ENCODE results near the gene LRP10. TPM values are rescaled to one million over a fixed set of nuclear protein-coding genes. Genes with fewer than 3 reads are reported as not detected.

Gene LRP10
- total RNA-seq, 1 donor from 2014 or later = 137 TPM

DNA sequence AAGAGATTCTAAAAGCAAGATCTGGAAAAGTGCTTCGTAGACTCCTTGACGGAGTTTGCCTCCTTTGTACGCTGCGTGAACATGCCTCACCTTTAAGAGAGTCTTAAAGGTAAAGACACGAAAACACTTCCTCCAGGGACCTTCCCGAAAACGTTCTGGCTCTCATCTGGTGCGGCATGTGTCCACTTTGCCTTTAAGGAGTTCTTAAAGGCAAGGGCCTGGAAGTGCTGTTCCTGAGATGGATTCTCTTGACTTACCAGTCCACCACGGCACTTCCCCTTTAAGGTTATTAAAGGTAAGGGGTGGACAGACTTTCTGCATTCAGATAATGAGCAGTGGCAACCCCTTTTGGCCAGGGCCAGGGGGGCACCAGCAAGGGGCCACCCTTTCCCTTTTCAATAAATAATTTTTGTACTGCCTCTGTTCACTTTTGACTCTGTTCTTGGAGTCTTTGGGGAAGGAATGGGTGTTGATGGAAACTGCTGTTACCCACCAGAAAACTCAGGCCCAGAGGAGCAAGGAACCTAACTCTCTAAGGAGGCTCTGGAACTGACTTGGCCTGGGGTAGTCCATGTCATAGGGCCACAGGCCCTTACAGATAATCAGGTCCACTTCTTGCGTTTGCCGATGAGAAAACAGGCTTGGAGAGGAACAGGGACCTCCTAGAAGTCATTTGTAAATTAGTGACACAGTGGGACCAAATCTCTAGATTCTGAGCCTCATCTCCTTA, 15.9 kb downstream of the LRP10 start:
- intact Hi-C loops (cut with DNase I) = no loop called here
- Histone ChIP-seq H3K27ac (peak overlapping the region; percentile 53), H3K27me3 (no peaks in the 10 kb centered on the region), H3K36me3 (no peaks in the 10 kb centered on the region), H3K9me3 (no peaks in the 10 kb centered on the region), H3K4me3 (peak overlapping the region; percentile 50 to 65), H3K4me1 (peaks cover 24% of the 10 kb centered on the region)
- TF ChIP-seq, protein P1, sequence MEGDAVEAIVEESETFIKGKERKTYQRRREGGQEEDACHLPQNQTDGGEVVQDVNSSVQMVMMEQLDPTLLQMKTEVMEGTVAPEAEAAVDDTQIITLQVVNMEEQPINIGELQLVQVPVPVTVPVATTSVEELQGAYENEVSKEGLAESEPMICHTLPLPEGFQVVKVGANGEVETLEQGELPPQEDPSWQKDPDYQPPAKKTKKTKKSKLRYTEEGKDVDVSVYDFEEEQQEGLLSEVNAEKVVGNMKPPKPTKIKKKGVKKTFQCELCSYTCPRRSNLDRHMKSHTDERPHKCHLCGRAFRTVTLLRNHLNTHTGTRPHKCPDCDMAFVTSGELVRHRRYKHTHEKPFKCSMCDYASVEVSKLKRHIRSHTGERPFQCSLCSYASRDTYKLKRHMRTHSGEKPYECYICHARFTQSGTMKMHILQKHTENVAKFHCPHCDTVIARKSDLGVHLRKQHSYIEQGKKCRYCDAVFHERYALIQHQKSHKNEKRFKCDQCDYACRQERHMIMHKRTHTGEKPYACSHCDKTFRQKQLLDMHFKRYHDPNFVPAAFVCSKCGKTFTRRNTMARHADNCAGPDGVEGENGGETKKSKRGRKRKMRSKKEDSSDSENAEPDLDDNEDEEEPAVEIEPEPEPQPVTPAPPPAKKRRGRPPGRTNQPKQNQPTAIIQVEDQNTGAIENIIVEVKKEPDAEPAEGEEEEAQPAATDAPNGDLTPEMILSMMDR (IDR thresholded peaks at IDR 0.05) = no peak
- TF ChIP-seq POLR2A (IDR thresholded peaks at IDR 0.05) = no peak
- TF ChIP-seq POLR2AphosphoS5 (IDR thresholded peaks at IDR 0.05; ENCODE audit: insufficient read depth in 1 of 2, low read depth in 1 of 2) = peak; percentile 7 to 13
- DNase-seq (ENCODE audit: extremely low spot score in 2 of 2) = no peak

DNA sequence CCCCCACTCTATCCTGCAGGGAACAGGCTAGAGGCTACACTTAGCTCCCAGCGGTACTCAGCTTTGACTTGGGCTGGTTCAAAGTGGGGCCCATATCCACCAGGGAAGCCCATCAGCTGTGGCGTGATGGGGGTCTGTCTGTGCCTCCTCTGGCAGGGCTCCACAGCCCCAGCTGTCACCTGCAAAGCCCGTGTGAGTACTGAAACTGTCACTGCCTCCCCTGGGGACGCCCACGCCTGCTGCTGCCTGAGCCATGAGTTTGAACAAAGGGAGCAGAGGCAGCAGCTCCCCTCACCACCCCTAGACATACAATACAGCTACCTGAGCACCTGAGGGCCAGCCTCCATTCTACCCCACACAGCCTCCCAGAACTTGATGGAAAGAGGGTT, 16.4 kb downstream of the LRP10 start:
- DNase-seq (ENCODE audit: extremely low spot score in 2 of 2) = no peak
- Histone ChIP-seq H3K4me3 (peak overlapping the region; percentile 50 to 65), H3K9me3 (no peaks in the 10 kb centered on the region), H3K4me1 (peaks cover 24% of the 10 kb centered on the region), H3K27ac (no peak overlapping the region), H3K27me3 (no peaks in the 10 kb centered on the region), H3K36me3 (no peaks in the 10 kb centered on the region)
- intact Hi-C loops (cut with DNase I) = no loop called here
- no peak for TF ChIP-seq POLR2A (IDR thresholded peaks at IDR 0.05)
- TF ChIP-seq, protein P1 (IDR thresholded peaks at IDR 0.05) = no peak
- TF ChIP-seq POLR2AphosphoS5 (IDR thresholded peaks at IDR 0.05; ENCODE audit: insufficient read depth in 1 of 2, low read depth in 1 of 2) = no peak

- DNase-seq (ENCODE audit: extremely low spot score in 2 of 2) = no peak
- no peak overlapping the region for H3K27ac ChIP-seq
- intact Hi-C loops (cut with DNase I) = no loop called here
- H3K36me3 ChIP-seq = no peaks in the 10 kb centered on the region
- no peaks in the 10 kb centered on the region for H3K9me3 ChIP-seq
- no peaks in the 10 kb centered on the region for H3K27me3 ChIP-seq
- no peak overlapping the region for H3K4me3 ChIP-seq
- peaks cover 20% of the 10 kb centered on the region for H3K4me1 ChIP-seq
- TF ChIP-seq POLR2A (IDR thresholded peaks at IDR 0.05) (no peak), POLR2AphosphoS5 (IDR thresholded peaks at IDR 0.05; ENCODE audit: insufficient read depth in 1 of 2, low read depth in 1 of 2) (no peak)
- TF ChIP-seq, protein P1 (IDR thresholded peaks at IDR 0.05) = no peak
These were observed 17.1 kb downstream of the LRP10 start for GRCh38 chr14:22888662-22889061.

DNA sequence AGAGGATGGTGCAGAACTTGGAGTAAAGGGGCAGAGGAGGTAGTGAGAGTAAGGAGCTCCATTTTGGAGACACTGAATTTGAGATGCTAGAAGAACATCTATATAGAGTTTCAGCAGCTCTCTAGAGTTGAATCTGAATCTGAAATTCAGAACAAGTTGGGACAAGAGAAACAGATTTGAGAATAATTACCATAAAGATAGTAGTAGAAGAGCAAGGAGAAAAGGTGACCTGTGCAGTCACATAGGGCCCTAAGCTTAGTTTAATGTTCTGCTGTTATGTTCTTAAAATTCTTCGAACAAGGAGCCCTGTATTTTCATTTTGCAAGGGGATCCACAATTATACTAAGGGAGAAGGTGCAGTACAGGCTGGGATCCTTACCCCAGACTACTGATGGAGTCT, 18.9 kb downstream of the LRP10 start:
- Histone ChIP-seq H3K36me3 (no peaks in the 10 kb centered on the region), H3K4me1 (peaks cover 20% of the 10 kb centered on the region), H3K9me3 (no peaks in the 10 kb centered on the region), H3K4me3 (no peak overlapping the region), H3K27me3 (no peaks in the 10 kb centered on the region), H3K27ac (no peak overlapping the region)
- no peak for DNase-seq (ENCODE audit: extremely low spot score in 2 of 2)
- TF ChIP-seq, protein P1 (IDR thresholded peaks at IDR 0.05) = no peak
- TF ChIP-seq POLR2AphosphoS5 (IDR thresholded peaks at IDR 0.05; ENCODE audit: insufficient read depth in 1 of 2, low read depth in 1 of 2) = no peak
- TF ChIP-seq POLR2A (IDR thresholded peaks at IDR 0.05) = no peak
- intact Hi-C loops (cut with DNase I) = no loop called here

GRCh38 chr14:22892488-22892887, 20.9 kb downstream of the LRP10 start:
- intact Hi-C loops (cut with DNase I) = no loop called here
- Histone ChIP-seq H3K4me1 (peaks cover 7% of the 10 kb centered on the region), H3K36me3 (no peaks in the 10 kb centered on the region), H3K9me3 (no peaks in the 10 kb centered on the region), H3K27ac (no peak overlapping the region), H3K27me3 (no peaks in the 10 kb centered on the region), H3K4me3 (no peak overlapping the region)
- no peak for DNase-seq (ENCODE audit: extremely low spot score in 2 of 2)
- TF ChIP-seq POLR2A (IDR thresholded peaks at IDR 0.05) = no peak
- TF ChIP-seq POLR2AphosphoS5 (IDR thresholded peaks at IDR 0.05; ENCODE audit: insufficient read depth in 1 of 2, low read depth in 1 of 2) = no peak
- TF ChIP-seq, protein P1 (IDR thresholded peaks at IDR 0.05) = no peak

All from vagina (tissue), 2 donors.